ENCODE results near the gene ERCC6L2. TPM values are rescaled to one million over a fixed set of nuclear protein-coding genes. Genes with fewer than 3 reads are reported as not detected.
A peak's percentile ranks its signal among the peaks of the same experiment; 100 is the strongest.

The ERCC6L2 gene
- total and polyA plus RNA-seq, 8 donors = 2.4 to 21.4 (median 15.6) TPM

DNA sequence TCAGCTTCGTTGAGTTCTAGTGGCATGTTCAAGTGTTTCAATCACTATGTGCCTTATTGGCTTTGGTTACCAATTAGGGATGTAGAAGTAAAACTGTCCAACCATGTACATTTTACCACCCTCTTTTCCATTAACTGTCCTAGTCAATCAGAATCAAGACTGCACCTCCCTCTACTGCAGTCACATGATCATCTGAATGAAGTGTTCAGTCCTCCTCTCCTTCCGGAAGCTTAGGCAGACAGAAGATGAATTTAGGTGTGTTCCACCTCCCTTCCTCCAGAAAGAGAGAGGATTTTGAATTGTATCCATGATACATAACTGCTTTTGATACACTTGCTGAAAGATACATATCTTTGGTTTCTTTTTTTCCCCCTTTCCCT, 133.7 kb downstream of the ERCC6L2 start:
- H3K4me1 ChIP-seq = no peaks in the 10 kb centered on the region
- no peak overlapping the region for H3K27ac ChIP-seq
- H3K36me3 ChIP-seq = peaks cover 0 to 3% (median 0%) of the 10 kb centered on the region in 3 donors
- H3K4me3 ChIP-seq = no peak overlapping the region
- no peak for FAIRE-seq
- intact Hi-C loops (cut with DNase I) = no loop called here
- 95 to 97% methylated on average over 2 of the region's 2 CpGs for WGBS, 2 donors
- H3K27me3 ChIP-seq = no peaks in the 10 kb centered on the region
- TF ChIP-seq, protein P1, sequence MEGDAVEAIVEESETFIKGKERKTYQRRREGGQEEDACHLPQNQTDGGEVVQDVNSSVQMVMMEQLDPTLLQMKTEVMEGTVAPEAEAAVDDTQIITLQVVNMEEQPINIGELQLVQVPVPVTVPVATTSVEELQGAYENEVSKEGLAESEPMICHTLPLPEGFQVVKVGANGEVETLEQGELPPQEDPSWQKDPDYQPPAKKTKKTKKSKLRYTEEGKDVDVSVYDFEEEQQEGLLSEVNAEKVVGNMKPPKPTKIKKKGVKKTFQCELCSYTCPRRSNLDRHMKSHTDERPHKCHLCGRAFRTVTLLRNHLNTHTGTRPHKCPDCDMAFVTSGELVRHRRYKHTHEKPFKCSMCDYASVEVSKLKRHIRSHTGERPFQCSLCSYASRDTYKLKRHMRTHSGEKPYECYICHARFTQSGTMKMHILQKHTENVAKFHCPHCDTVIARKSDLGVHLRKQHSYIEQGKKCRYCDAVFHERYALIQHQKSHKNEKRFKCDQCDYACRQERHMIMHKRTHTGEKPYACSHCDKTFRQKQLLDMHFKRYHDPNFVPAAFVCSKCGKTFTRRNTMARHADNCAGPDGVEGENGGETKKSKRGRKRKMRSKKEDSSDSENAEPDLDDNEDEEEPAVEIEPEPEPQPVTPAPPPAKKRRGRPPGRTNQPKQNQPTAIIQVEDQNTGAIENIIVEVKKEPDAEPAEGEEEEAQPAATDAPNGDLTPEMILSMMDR (IDR thresholded peaks at IDR 0.05) = no peak
- no peaks in the 10 kb centered on the region for H3K9me3 ChIP-seq
- ATAC-seq = no peak
- DNase-seq = no peak

DNA sequence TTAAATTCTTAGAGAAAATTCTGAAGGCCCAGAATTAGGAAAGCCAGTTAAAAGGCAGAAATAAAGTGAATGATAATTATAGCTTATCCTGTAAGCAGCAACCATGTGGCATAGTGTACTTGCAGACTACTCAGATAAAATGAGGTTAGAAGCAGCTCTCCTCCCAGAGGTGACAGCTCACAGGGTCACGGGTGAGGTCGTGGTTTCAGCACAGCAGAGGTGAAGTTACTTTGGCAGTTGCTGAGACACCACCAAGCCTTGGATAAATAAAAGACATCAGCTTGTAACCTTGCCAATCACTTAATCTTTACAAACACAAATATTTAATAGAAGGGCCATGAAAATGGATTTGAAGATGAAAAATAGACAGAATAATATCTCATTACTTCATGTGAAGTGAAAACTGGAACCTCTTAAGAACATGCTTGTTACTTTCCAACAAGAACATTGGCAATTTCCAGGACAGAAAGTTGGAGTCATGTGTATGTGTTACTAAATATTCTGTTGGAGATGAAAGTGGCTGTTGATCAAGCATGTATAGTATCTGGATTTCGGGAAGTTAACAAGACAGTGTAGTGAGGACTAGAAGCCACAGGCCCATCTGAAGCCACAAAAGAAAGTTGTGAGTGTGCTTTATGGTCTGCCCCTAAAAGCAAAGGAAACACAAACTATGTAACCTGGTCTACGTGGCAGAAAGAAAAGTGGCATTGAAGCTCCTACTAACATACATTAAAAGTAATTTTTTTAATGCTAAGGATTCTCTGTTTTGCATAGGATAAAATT, 134.4 kb downstream of the ERCC6L2 start:
- FAIRE-seq (no peak), DNase-seq (no peak), ATAC-seq (peak in 3 of 4 donors; percentile 26 to 63 (median 40))
- Histone ChIP-seq H3K27me3 (no peaks in the 10 kb centered on the region), H3K4me1 (no peaks in the 10 kb centered on the region), H3K36me3 (peaks cover 0 to 3% (median 0%) of the 10 kb centered on the region in 3 donors), H3K27ac (no peak overlapping the region), H3K9me3 (no peaks in the 10 kb centered on the region), H3K4me3 (no peak overlapping the region)
- WGBS, 2 donors = 78 to 80% methylated on average over 4 of the region's 4 CpGs
- intact Hi-C loops (cut with DNase I) = no loop called here
- TF ChIP-seq, protein P1 (IDR thresholded peaks at IDR 0.05) = no peak

DNA sequence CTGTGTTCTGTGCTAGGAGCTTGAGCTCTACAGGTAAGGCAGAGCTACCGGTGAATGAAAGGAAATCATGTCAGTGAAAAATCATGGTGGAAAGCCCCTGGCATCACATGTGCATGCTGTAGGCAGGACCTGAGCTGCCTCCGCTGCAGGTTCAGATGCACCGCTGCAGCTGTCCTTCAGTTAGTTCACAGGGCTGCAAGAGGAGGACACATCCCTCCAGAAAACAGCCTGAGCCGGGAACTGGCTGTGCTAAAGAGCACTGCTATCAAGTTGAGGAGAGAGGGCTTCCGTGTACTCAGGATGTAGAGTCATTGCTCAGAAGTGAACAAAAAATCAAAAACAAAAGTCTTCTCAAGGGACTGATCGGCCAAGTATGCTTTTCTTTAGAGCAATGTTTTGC, 138.6 kb downstream of the ERCC6L2 start:
- 95 to 96% methylated on average over 6 of the region's 6 CpGs for WGBS, 2 donors
- no peaks in the 10 kb centered on the region for H3K4me1 ChIP-seq
- TF ChIP-seq, protein P1 (IDR thresholded peaks at IDR 0.05) = no peak
- FAIRE-seq (no peak), ATAC-seq (no peak), DNase-seq (no peak)
- intact Hi-C loops (cut with DNase I) = no loop called here
- H3K27ac ChIP-seq = no peak overlapping the region
- no peaks in the 10 kb centered on the region for H3K27me3 ChIP-seq
- no peaks in the 10 kb centered on the region for H3K9me3 ChIP-seq
- H3K4me3 ChIP-seq = no peak overlapping the region
- no peaks in the 10 kb centered on the region for H3K36me3 ChIP-seq

DNA sequence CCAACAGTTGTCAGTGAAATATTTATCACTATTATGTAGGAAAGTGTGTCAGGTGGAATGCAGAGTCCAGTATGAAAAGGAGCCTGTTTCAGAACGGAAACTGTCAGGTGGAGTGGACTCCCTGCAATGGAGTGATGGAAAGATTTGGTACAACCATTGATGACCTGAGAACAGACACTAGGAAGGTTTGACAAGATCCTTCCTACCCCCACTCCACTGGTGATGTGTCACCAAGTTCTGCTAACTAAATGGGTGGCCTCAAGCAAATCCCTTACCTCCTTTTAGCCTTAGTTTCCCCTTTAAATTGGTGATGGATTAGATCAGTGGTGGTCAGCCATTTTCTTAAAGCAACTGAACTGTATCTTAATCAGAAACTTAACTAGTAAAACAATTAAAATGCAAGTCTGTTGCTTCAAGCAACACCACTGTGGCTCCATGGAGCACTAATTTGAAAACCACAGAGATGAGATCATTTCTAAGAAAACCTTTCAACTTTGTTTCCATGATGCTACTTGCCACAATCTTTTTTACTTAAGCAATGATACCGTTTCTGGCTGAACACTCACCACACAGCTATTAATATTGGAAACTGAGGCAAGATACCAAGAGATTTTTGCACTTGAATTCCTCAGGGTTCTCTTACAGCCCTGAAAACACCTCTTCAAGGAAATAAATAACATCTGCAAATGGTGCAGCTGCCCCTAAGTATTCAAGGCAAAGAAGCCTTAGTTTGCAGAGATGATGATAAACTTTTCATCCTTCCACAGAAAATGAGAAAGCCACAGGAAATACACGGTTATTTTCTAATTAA, 140.6 kb downstream of the ERCC6L2 start:
- TF ChIP-seq, protein P1 (IDR thresholded peaks at IDR 0.05) = no peak
- FAIRE-seq = no peak
- 91 to 97% methylated on average over 3 of the region's 3 CpGs for WGBS, 2 donors
- Histone ChIP-seq H3K4me1 (no peaks in the 10 kb centered on the region), H3K27ac (no peak overlapping the region), H3K4me3 (no peak overlapping the region), H3K9me3 (no peaks in the 10 kb centered on the region), H3K27me3 (no peaks in the 10 kb centered on the region), H3K36me3 (no peaks in the 10 kb centered on the region)
- no peak for DNase-seq
- intact Hi-C loops (cut with DNase I) = no loop called here
- ATAC-seq = no peak
